Peyer's patch (tissue), 4 donors: ENCODE measurements around the gene HKDC1. TPM values are rescaled to one million over a fixed set of nuclear protein-coding genes. Genes with fewer than 3 reads are reported as not detected.

Experiments used
- DNase-seq, 3 donors: peaks; one replicate each; pipeline ENCODE4 v3.0.0-alpha.2; 2017 to 2019
- H3K27ac ChIP-seq, 4 donors: fragments of 200-600 bp; sonication (generic); one replicate each; pipeline ENCODE4 v1.5.1; 2016 to 2019
- H3K27me3 ChIP-seq, 2 donors: fragments of 200-600 bp; sonication (generic); one replicate each; pipeline ENCODE4 v1.5.1; 2019
- H3K36me3 ChIP-seq, 3 donors: fragments of 200-600 bp; sonication (generic); one replicate each; pipeline ENCODE4 v1.5.1; 2016 to 2019
- H3K4me1 ChIP-seq, 4 donors: fragments of 200-600 bp; sonication (generic); one replicate each; pipeline ENCODE4 v1.5.1; 2016 to 2019
- H3K4me3 ChIP-seq, 4 donors: fragments of 200-600 bp; sonication (generic); 1 replicate in 3 of 4; 2 replicates in 1 of 4; pipeline ENCODE4 v1.5.1; 2016 to 2019; ENCODE audit warnings: mild to moderate bottlenecking in 1 of 4
- H3K9me3 ChIP-seq, 4 donors: fragments of 200-600 bp; sonication (generic); one replicate each; pipeline ENCODE4 v1.5.1; 2016 to 2019; ENCODE audit warnings: mild to moderate bottlenecking in 1 of 4
- CTCF ChIP-seq, 6 experiments: fragments of 450-650 bp in 4 of 6; fragments of 200-600 bp in 2 of 6; sonication (generic) in 1 of 6; IDR thresholded peaks; one replicate each; pipeline ENCODE4 v1.5.1; 2017 to 2019; ENCODE audit warnings: antibody characterized with exemption in 6 of 6, mild to moderate bottlenecking in 3 of 6, moderate library complexity in 1 of 6
- POLR2A ChIP-seq, 2 donors: fragments of 450-650 bp; IDR thresholded peaks; one replicate each; pipeline ENCODE4 v1.5.1; 2017; ENCODE audit warnings: antibody characterized with exemption in 2 of 2, mild to moderate bottlenecking in 2 of 2, moderate library complexity in 2 of 2
- total RNA-seq, 4 donors: library from RNA; depleted of rRNA; stranded (reverse); fragments of >200 nt; gene quantifications; one replicate each; pipeline ENCODE4 v1.1.0, GENCODE V29; 2016

The HKDC1 gene
- total RNA-seq, 4 donors from 2014 or later: 53.6 to 207 (median 184) TPM

- H3K4me1 ChIP-seq: no peaks in the 10 kb centered on the region
- no peak for DNase-seq
- H3K9me3 ChIP-seq: no peaks in the 10 kb centered on the region
- no peaks in the 10 kb centered on the region for H3K27me3 ChIP-seq
- H3K27ac ChIP-seq: no peak overlapping the region
- no peak overlapping the region for H3K4me3 ChIP-seq
- TF ChIP-seq CTCF (IDR thresholded peaks at IDR 0.05): no peak
- no peak for TF ChIP-seq POLR2A (IDR thresholded peaks at IDR 0.05)
- H3K36me3 ChIP-seq: no peaks in the 10 kb centered on the region
Measured at GRCh38 chr10:69272624-69273023, 52.5 kb downstream of the HKDC1 start.

GRCh38 chr10:69275444-69275843, 55.3 kb downstream of the HKDC1 start:
- DNase-seq: no peak
- Histone ChIP-seq H3K4me3 (no peak overlapping the region), H3K27ac (no peak overlapping the region), H3K27me3 (no peaks in the 10 kb centered on the region), H3K9me3 (no peaks in the 10 kb centered on the region), H3K4me1 (peaks cover 0 to 3% (median 0%) of the 10 kb centered on the region in 4 donors), H3K36me3 (no peaks in the 10 kb centered on the region)
- TF ChIP-seq CTCF (IDR thresholded peaks at IDR 0.05) (no peak), POLR2A (IDR thresholded peaks at IDR 0.05) (no peak)

GRCh38 chr10:69276503-69276902, 56.4 kb downstream of the HKDC1 start:
- Histone ChIP-seq H3K27ac (no peak overlapping the region), H3K36me3 (no peaks in the 10 kb centered on the region), H3K4me3 (no peak overlapping the region), H3K27me3 (no peaks in the 10 kb centered on the region), H3K4me1 (peaks cover 0 to 3% (median 0%) of the 10 kb centered on the region in 4 donors), H3K9me3 (no peaks in the 10 kb centered on the region)
- no peak for TF ChIP-seq CTCF (IDR thresholded peaks at IDR 0.05)
- no peak for TF ChIP-seq POLR2A (IDR thresholded peaks at IDR 0.05)
- no peak for DNase-seq

- H3K4me3 ChIP-seq: no peak within 1 kb of the TSS
- no peaks in the 10 kb centered on the region for H3K36me3 ChIP-seq
- H3K9me3 ChIP-seq: no peaks in the 10 kb centered on the region
- DNase-seq: no peak
- no peak within 1 kb of the TSS for H3K27ac ChIP-seq
- H3K27me3 ChIP-seq: no peaks in the 10 kb centered on the region
- no peak for TF ChIP-seq CTCF (IDR thresholded peaks at IDR 0.05)
- no peak for TF ChIP-seq POLR2A (IDR thresholded peaks at IDR 0.05)
- peaks cover 0 to 3% (median 0%) of the 10 kb centered on the region in 4 donors for H3K4me1 ChIP-seq
Measured at GRCh38 chr10:69278446-69278963, 58.4 kb downstream of the HKDC1 start, which contains the start of gene HK1. Gene HK1, plus strand, starts transcription at chr10:69278496.

GRCh38 chr10:69279110-69279509, 59.0 kb downstream of the HKDC1 start:
- Histone ChIP-seq H3K9me3 (no peaks in the 10 kb centered on the region), H3K4me3 (no peak overlapping the region), H3K4me1 (peaks cover 0 to 3% (median 0%) of the 10 kb centered on the region in 4 donors), H3K27me3 (no peaks in the 10 kb centered on the region), H3K36me3 (no peaks in the 10 kb centered on the region), H3K27ac (no peak overlapping the region)
- peak in 1 of 3 donors; percentile 43 for DNase-seq
- TF ChIP-seq CTCF (IDR thresholded peaks at IDR 0.05): no peak
- TF ChIP-seq POLR2A (IDR thresholded peaks at IDR 0.05): no peak
